ENCODE data around the gene GALNT12. TPM values are rescaled to one million over a fixed set of nuclear protein-coding genes. Genes with fewer than 3 reads are reported as not detected.

The GALNT12 gene
- total RNA-seq, 4 donors from 2014 or later, result 0.55 to 1.6 (median 1.1) TPM

GRCh38 chr9:98866435-98867102 lies 59.1 kb downstream of the GALNT12 start:
- Histone ChIP-seq H3K4me1 (peaks cover 4 to 48% of the 10 kb centered on the region in 2 donors), H3K27ac (peak overlapping the region; percentile 61 to 74 (median 70))
- intact Hi-C loops (cut with DNase I; ENCODE audit: low total_unique reads), result no loop called here

GRCh38 chr9:98867103-98867428 lies 59.6 kb downstream of the GALNT12 start:
- TF ChIP-seq POLR2A (IDR thresholded peaks at IDR 0.05) (no peak), CTCF (IDR thresholded peaks at IDR 0.05 in 4 of 5, conservative IDR thresholded peaks at IDR 0.05 in 1 of 5) (no peak)
- intact Hi-C loops (cut with DNase I; ENCODE audit: low total_unique reads), result no loop called here
- Histone ChIP-seq H3K4me3 (no peak overlapping the region), H3K27me3 (no peaks in the 10 kb centered on the region), H3K36me3 (no peaks in the 10 kb centered on the region), H3K9me3 (no peaks in the 10 kb centered on the region), H3K27ac (peak overlapping the region; percentile 61 to 74 (median 70)), H3K4me1 (peaks cover 4 to 43% of the 10 kb centered on the region in 2 donors)
- ATAC-seq, result peak in 1 of 2 donors; percentile 17
- DNase-seq, result no peak
- in situ Hi-C loops (cut with MboI; ENCODE audit: low sequenced_read_pairs in 4 of 4), result loop anchor here in 1 of 4 donors (10.0 kb wide), 1 partner anchor 128 kb away; no protein-coding TSS in a partner anchor

More at GRCh38 chr9:98866435-98867102, 59.1 kb downstream of the GALNT12 start:
- DNase-seq, result no peak
- no peak for ATAC-seq
- Histone ChIP-seq H3K4me3 (no peak overlapping the region), H3K9me3 (no peaks in the 10 kb centered on the region), H3K36me3 (no peaks in the 10 kb centered on the region), H3K27me3 (no peaks in the 10 kb centered on the region)
- in situ Hi-C loops (cut with MboI; ENCODE audit: low sequenced_read_pairs in 4 of 4), result loop anchor here in 1 of 4 donors (10.0 kb wide), 1 partner anchor 128 kb away; no protein-coding TSS in a partner anchor
- TF ChIP-seq POLR2A (IDR thresholded peaks at IDR 0.05) (no peak), CTCF (IDR thresholded peaks at IDR 0.05 in 4 of 5, conservative IDR thresholded peaks at IDR 0.05 in 1 of 5) (no peak)

- peak; percentile 72 to 78 for DNase-seq
- Histone ChIP-seq H3K27ac (peak overlapping the region; percentile 61 to 74 (median 70)), H3K4me1 (peaks cover 4 to 39% of the 10 kb centered on the region in 2 donors), H3K27me3 (no peaks in the 10 kb centered on the region), H3K4me3 (no peak overlapping the region), H3K9me3 (no peaks in the 10 kb centered on the region), H3K36me3 (no peaks in the 10 kb centered on the region)
- in situ Hi-C loops (cut with MboI; ENCODE audit: low sequenced_read_pairs in 4 of 4) (loop anchor here in 1 of 4 donors (10.0 kb wide), 1 partner anchor 127 kb away; no protein-coding TSS in a partner anchor), intact Hi-C loops (cut with DNase I; ENCODE audit: low total_unique reads) (no loop called here)
- ATAC-seq, result peak; percentile 71 to 80
- no peak for TF ChIP-seq POLR2A (IDR thresholded peaks at IDR 0.05)
- no peak for TF ChIP-seq CTCF (IDR thresholded peaks at IDR 0.05 in 4 of 5, conservative IDR thresholded peaks at IDR 0.05 in 1 of 5)
Observed at GRCh38 chr9:98867429-98868168, 60.1 kb downstream of the GALNT12 start.

GRCh38 chr9:98869078-98869745 lies 61.7 kb downstream of the GALNT12 start:
- ATAC-seq (no peak), DNase-seq (no peak)
- H3K27me3 ChIP-seq, result no peaks in the 10 kb centered on the region
- peaks cover 0 to 32% of the 10 kb centered on the region in 2 donors for H3K4me1 ChIP-seq
- H3K27ac ChIP-seq, result peak overlapping the region in 1 of 4 donors; percentile 73
- no peaks in the 10 kb centered on the region for H3K9me3 ChIP-seq
- no peaks in the 10 kb centered on the region for H3K36me3 ChIP-seq
- intact Hi-C loops (cut with DNase I; ENCODE audit: low total_unique reads), result no loop called here
- in situ Hi-C loops (cut with MboI; ENCODE audit: low sequenced_read_pairs in 4 of 4), result loop anchor here in 1 of 4 donors (10.0 kb wide), 1 partner anchor 126 kb away; no protein-coding TSS in a partner anchor
- H3K4me3 ChIP-seq, result no peak overlapping the region
- no peak for TF ChIP-seq POLR2A (IDR thresholded peaks at IDR 0.05)
- no peak for TF ChIP-seq CTCF (IDR thresholded peaks at IDR 0.05 in 4 of 5, conservative IDR thresholded peaks at IDR 0.05 in 1 of 5)

All from gastrocnemius medialis (tissue), 4 donors.